A673 (cell line): ENCODE data around the gene CTXND1. TPM values are rescaled to one million over a fixed set of nuclear protein-coding genes. Genes with fewer than 3 reads are reported as not detected.

Experiments used
- BruUV-seq: library from RNA; stranded (reverse); fragments of 400-500 nt; replicated peaks from 2 replicates; lab custom pipeline; 2021; lab: Mats Ljungman, UMichigan
- CTCF ChIA-PET: fragments of 300-600 bp; sonication (Branson Sonifier 250); formaldehyde crosslinking; loops from one replicate; lab custom pipeline; 2022; ENCODE audit warnings: antibody characterized with exemption; lab: Charles Lee
- POLR2A ChIA-PET: fragments of 300-600 bp; sonication (Branson Sonifier 250); formaldehyde crosslinking; loops from one replicate; lab custom pipeline; 2022; ENCODE audit warnings: antibody characterized with exemption; ENCODE audit not compliant: low non-redundant PET; lab: Charles Lee
- DNase-seq: peaks from one replicate; pipeline ENCODE4 v3.0.0-alpha.2; 2015; ENCODE audit warnings: low spot score
- H3K27ac ChIP-seq: fragments of 200-600 bp; sonication (generic); 2 replicates; pipeline ENCODE4 v1.5.1; 2016; ENCODE audit warnings: mixed run types, low read depth, mild to moderate bottlenecking, mixed read lengths, antibody characterized with exemption, low read length; ENCODE audit not compliant: poor library complexity, severe bottlenecking
- H3K27me3 ChIP-seq: fragments of 200-600 bp; sonication (generic); replicated peaks from 2 replicates; pipeline ENCODE4 v1.6.1; 2017; ENCODE audit warnings: mixed run types, low read depth, mild to moderate bottlenecking, mixed read lengths, antibody characterized with exemption, low read length; ENCODE audit not compliant: insufficient read depth, poor library complexity
- H3K36me3 ChIP-seq: fragments of 200-600 bp; sonication (generic); 2 replicates; pipeline ENCODE4 v1.6.1; 2016; ENCODE audit warnings: mixed run types, mild to moderate bottlenecking, mixed read lengths, antibody characterized with exemption, low read length; ENCODE audit not compliant: insufficient read depth, poor library complexity, severe bottlenecking
- H3K4me1 ChIP-seq: fragments of 200-600 bp; sonication (generic); 2 replicates; pipeline ENCODE4 v1.6.1; 2017; ENCODE audit warnings: mixed run types, mild to moderate bottlenecking, mixed read lengths, antibody characterized with exemption, low read length; ENCODE audit not compliant: insufficient read depth, poor library complexity, severe bottlenecking
- H3K4me3 ChIP-seq: fragments of 200-600 bp; sonication (generic); 2 replicates; pipeline ENCODE4 v1.5.1; 2016; ENCODE audit warnings: low read depth, mixed run types, mild to moderate bottlenecking, mixed read lengths, low read length; ENCODE audit not compliant: poor library complexity, severe bottlenecking
- H3K9me3 ChIP-seq: fragments of 200-600 bp; sonication (generic); 2 replicates; pipeline ENCODE4 v1.6.1; 2016; ENCODE audit warnings: mixed run types, low read depth, mild to moderate bottlenecking, mixed read lengths, antibody characterized with exemption, low read length; ENCODE audit not compliant: poor library complexity, severe bottlenecking
- CTCF ChIP-seq: fragments of 300-800, 200-600 bp; sonication (generic); conservative IDR thresholded peaks from 2 replicates; pipeline ENCODE4 v1.5.1; 2017; ENCODE audit warnings: low read depth, mild to moderate bottlenecking, antibody characterized with exemption, low read length, moderate library complexity, mixed read lengths
- EZH2 ChIP-seq: fragments of 200-600 bp; sonication (generic); IDR thresholded peaks from 2 replicates; pipeline ENCODE4 v1.6.1; 2017; ENCODE audit warnings: borderline replicate concordance, low read depth, mild to moderate bottlenecking, mixed read lengths, antibody characterized with exemption, low read length; ENCODE audit not compliant: poor library complexity, severe bottlenecking
- intact Hi-C: fragments of 100-400 bp; cut with micrococcal nuclease; formaldehyde crosslinking; loops from one replicate; pipeline ENCODE4 v1.10.0; 2022; ENCODE audit not compliant: unreplicated experiment
- total RNA-seq: library from RNA; stranded (reverse); gene quantifications from 2 replicates; pipeline ENCODE4 v1.2.3, GENCODE V29; 2021

CTXND1 gene
- total RNA-seq, 1 experiment from 2014 or later: not detected

GRCh38 chr15:80152180-80152895 lies 99.7 kb downstream of the CTXND1 start:
- peaks cover 4% of the 10 kb centered on the region for H3K4me1 ChIP-seq
- DNase-seq: peak; percentile 95
- H3K9me3 ChIP-seq: no peaks in the 10 kb centered on the region
- ChIA-PET CTCF (interaction anchor here (0.7 kb wide), 1 partner anchor 24 kb away, joined by 12 read pairs; no protein-coding TSS in a partner anchor), POLR2A (no interaction called here)
- H3K4me3 ChIP-seq: peak overlapping the region; percentile 67
- no peak overlapping the region for H3K27ac ChIP-seq
- no TSS peak for BruUV-seq
- TF ChIP-seq CTCF: no peak
- no peak for TF ChIP-seq EZH2
- intact Hi-C loops: no loop called here
- no peaks in the 10 kb centered on the region for H3K36me3 ChIP-seq
- no peaks in the 10 kb centered on the region for H3K27me3 ChIP-seq

GRCh38 chr15:80151576-80151975 lies 100.4 kb downstream of the CTXND1 start:
- no TSS peak for BruUV-seq
- H3K27me3 ChIP-seq: no peaks in the 10 kb centered on the region
- CTCF ChIA-PET: no interaction called here
- no peak overlapping the region for H3K27ac ChIP-seq
- intact Hi-C loops: no loop called here
- H3K4me1 ChIP-seq: peaks cover 4% of the 10 kb centered on the region
- no peak for DNase-seq
- H3K9me3 ChIP-seq: no peaks in the 10 kb centered on the region
- POLR2A ChIA-PET: no interaction called here
- H3K36me3 ChIP-seq: no peaks in the 10 kb centered on the region
- H3K4me3 ChIP-seq: no peak overlapping the region
- TF ChIP-seq CTCF: no peak

GRCh38 chr15:80151148-80151547 lies 100.9 kb downstream of the CTXND1 start:
- ChIA-PET CTCF (no interaction called here), POLR2A (no interaction called here)
- H3K4me1 ChIP-seq: peaks cover 4% of the 10 kb centered on the region
- H3K9me3 ChIP-seq: no peaks in the 10 kb centered on the region
- no peak overlapping the region for H3K4me3 ChIP-seq
- H3K27ac ChIP-seq: no peak overlapping the region
- no peaks in the 10 kb centered on the region for H3K27me3 ChIP-seq
- no peaks in the 10 kb centered on the region for H3K36me3 ChIP-seq
- TF ChIP-seq EZH2 (no peak), CTCF (no peak)
- intact Hi-C loops: no loop called here
- no peak for DNase-seq
- BruUV-seq: no TSS peak

Other genes starting within 250 kb of the CTXND1 start
- 41.4 and 42.8 TPM in 2 replicates for gene ZFAND6, start 192.5 kb downstream of the CTXND1 start, total RNA-seq
- 2.0 and 5.3 TPM in 2 replicates for gene FAH, start 99.2 kb downstream of the CTXND1 start, total RNA-seq
- 1.4 and 2.1 TPM in 2 replicates for gene ARNT2, start 152.2 kb upstream of the CTXND1 start, total RNA-seq